GM20431 (cell line): Measurements from ENCODE around the gene FLG2.

Source experiments
- in situ Hi-C: fragments of 300-500 bp; cut with MseI, MboI; formaldehyde crosslinking; loops from one replicate; pipeline ENCODE4 v1.15.0; 2020; ENCODE audit warnings: low sequenced_read_pairs; ENCODE audit not compliant: unreplicated experiment

Gene FLG2

GRCh38 chr1:152359906-152360305 is at the start of gene FLG2:
TSS of gene FLG2 (minus strand) at chr1:152360006. CDS start at chr1:152358884, 1,122 bp downstream.
- in situ Hi-C loops: no loop called here

- in situ Hi-C loops: no loop called here
These were observed 48.9 kb upstream of the FLG2 start for GRCh38 chr1:152408664-152409063.

DNA sequence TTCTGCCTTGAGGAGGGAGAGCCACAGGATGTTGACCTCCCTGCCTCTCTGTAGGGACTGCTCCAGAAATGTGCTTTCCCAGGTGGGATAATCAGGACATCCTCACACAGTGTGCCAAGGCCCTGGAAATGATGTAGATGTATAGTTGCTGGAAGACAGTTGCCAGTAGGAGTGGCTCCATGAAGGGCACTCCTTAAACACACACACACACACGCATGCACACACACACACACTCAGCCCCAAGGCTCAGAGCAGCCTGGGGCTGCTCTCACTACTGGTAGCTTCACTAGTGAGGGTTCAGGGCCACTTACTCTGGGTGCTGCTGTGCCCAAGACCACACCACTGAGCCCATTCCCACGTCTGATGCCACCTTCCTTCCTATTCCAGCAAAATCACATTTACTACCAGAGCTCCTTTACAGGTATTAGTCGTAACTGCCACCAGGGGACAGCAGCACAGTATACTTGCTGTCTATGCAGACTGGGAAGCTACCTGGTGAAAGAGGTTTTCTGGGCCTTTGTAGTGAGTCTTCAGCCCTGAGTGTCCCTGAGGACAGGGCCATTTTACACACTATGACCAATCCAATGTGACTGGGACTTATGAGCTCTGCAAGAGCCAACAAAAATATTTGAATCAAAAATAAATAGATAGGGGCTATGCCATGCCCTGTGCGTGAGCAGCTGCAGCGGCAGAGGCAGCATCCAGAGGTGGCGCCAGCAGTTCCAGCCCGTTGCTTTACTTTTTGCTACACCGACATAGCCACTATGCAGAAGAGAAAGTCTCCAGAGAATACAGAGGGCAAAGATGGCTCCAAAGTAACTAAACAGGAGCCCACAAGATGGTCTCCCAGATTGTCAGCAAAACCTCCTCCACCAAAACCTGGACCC is 39.2 kb upstream of the FLG2 start:
- in situ Hi-C loops: no loop called here

GRCh38 chr1:152397474-152397873 is 37.7 kb upstream of the FLG2 start:
- in situ Hi-C loops: no loop called here

DNA sequence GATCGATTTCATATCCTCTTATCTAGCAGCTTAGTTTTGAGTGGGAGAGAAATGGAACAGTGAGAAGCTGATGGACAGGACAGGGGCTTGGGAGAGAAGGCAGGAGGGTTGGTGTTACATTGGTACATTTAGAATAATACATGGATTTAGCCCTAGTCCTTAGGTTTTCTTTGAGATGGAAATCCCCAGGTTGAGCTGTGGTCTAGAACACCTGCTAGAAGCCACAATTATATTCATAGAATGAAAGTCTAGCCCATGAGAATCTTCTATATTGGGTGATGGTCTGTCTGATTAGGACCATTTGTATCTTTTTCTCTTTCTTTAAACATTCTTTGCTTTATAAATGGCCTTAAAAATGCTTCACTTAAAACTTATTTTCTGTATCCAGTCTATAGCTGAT is 34.3 kb upstream of the FLG2 start:
- in situ Hi-C loops: no loop called here

DNA sequence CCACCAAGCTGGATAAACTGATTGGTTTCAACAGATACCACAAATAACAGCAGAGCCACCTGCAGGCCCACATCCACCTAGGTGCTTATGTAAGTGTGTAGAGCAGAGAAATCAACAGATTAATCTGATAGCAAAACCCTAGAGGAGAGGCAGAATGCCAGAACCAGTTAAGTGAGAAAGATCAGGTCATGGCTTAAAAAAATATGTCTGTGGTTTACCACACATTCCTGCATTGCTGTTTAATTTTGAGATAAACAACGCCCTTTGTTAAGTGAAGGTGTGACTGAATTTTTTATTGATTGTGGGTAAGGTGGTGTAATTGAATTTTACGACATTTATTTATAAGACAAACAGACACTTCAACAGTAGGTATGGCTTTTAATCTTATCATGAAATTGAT is 33.1 kb upstream of the FLG2 start:
- in situ Hi-C loops: no loop called here

DNA sequence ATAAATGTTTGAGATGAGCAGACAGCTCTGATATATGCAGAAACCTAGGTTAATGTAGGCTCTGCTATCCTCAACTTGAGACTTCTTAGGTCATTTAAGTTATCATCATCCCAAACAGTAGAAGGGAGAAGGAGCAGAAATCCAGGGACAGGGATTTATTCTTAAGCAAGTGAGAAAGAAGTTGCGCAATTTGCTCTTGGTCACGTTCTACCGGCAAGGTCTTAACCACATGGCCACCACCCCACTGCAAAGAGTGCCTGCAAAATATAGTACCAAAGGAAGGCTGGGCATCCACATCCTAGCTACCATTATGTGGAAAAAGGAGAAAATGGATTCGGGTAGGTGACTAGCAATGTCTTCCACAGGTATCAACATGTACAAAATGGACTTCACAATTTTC is 29.1 kb upstream of the FLG2 start:
- in situ Hi-C loops: no loop called here

- in situ Hi-C loops: no loop called here
These were observed 27.1 kb upstream of the FLG2 start for GRCh38 chr1:152386940-152387339.

DNA sequence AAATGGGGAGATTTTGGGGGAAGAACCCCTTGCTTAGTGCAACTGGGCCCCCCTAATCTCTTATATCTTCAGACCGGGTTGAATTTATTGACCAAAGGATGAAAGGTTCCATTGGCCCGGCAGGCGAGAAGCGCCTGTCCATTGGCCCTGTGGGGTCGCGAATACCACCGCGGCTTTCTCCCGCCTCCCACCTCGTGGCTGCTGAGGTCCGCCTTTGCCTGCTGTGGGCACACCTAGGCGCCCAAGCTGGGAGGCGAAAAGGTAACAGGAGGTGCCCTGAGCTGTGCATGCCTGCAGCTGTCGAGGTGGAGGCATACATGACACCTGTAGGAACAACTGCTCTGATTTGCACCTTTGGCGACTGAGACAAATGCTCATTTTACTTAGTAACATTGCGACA is 21.1 kb upstream of the FLG2 start:
- in situ Hi-C loops: no loop called here

GRCh38 chr1:152374451-152374850 is 14.6 kb upstream of the FLG2 start:
- in situ Hi-C loops: no loop called here

GRCh38 chr1:152372672-152373071 is 12.9 kb upstream of the FLG2 start:
- in situ Hi-C loops: no loop called here

GRCh38 chr1:152367436-152367835 is 7.6 kb upstream of the FLG2 start:
- in situ Hi-C loops: no loop called here

GRCh38 chr1:152356736-152357135 is 3.1 kb downstream of the FLG2 start:
- in situ Hi-C loops: no loop called here

DNA sequence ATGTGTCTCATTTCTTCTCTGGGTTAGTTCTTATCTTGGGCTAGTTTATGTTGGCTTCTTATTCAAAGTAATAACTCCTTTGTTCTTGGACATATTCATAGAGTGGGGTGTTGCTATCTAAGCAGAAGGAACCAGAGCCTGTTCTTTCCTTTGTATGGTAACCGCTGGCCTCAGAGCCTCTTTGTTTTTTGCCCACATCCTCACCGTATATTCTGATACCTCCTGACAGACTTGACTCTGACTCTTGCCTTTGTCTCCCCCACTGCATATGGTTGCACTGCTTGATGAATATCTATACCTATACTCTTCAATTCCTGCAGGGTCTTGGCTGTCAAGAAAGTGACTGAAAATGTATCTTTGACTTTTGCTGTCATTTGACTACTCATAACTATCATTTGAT is 10.2 kb downstream of the FLG2 start:
- in situ Hi-C loops: no loop called here

GRCh38 chr1:152348447-152348846 is 11.4 kb downstream of the FLG2 start:
- in situ Hi-C loops: no loop called here

- in situ Hi-C loops: no loop called here
These were observed 12.6 kb downstream of the FLG2 start for GRCh38 chr1:152347116-152347728.

DNA sequence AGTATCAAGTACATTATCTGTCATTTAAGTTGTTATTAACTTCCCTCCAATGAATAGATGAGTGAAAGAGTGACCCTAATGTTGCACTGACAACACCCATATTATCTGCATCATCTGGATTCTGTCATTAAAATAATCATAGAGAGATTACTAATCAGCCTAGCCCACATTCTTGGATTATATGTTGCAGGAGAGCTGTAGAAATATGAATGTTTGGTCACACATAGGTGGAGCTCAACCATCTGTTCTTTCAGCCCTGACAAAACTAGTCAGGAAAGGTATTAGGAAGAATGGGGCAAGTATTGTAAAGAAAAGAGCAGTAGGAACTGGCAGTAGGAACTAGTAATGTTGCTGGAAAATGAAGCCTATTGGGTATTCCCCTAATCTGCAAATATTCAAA is 15.4 kb downstream of the FLG2 start:
- in situ Hi-C loops: no loop called here

GRCh38 chr1:152343006-152343405 is 16.8 kb downstream of the FLG2 start:
- in situ Hi-C loops: no loop called here

DNA sequence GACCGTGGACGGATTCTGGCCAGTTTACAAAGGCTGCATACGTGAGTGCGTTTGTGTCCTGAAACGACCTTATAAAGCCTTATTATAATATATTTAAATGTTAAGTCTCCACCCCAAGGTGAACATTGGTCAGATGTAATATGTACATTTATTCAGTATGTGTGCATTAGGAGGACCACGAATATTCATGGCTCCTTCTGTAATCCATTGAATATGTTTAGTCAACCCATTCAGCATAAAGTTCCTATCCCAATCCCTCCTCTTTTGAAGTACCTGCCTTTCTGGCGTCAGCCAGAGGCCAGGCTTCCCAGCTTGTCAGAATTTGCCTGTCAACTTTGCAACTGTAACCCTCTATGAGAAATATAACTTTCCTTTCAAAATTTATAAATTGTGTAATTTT is 24.4 kb downstream of the FLG2 start:
- in situ Hi-C loops: no loop called here

DNA sequence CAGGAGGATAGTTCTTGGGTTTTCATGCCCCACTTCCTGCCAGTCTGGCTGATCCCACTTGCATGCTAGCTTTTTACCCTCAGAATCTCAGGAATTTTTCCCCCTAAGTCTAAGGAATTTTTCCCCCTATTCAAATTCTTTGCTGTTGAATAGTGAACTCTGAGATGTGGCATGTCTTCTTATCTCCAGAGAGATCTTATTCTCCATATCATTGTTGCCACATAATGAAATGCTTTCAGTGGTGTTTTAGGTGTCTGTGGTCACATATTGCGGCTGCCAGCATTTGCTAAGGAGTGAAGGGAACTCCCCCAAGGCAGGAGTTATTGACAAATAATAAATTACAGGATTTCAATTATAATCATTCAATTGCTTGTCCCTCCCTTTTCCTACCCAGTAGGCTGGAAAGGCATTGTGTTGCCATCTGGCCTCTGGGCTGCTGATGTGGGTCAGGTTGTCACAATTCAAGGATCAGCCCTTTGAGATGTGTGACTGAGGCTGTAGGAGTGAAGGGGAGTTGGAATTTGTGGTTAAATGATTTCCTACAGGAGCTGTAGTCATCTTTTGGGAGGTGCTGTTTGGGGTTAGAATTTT is 30.9 kb downstream of the FLG2 start:
- in situ Hi-C loops: no loop called here

GRCh38 chr1:152325111-152325510 is 34.7 kb downstream of the FLG2 start, which contains the start of gene FLG:
TSS of gene FLG (minus strand) at chr1:152325239. CDS start at chr1:152315456, 9,783 bp downstream.
- in situ Hi-C loops: no loop called here
